Stimulated activated CD8-positive, alpha-beta memory T cell treated with anti-CD3 and anti-CD28 coated beads, Interleukin-12 subunit alpha, Interleukin-12 subunit beta, amount 100 ng/mL, for 24 hours (primary cell): ENCODE data around the gene ATP5F1D.

ENCODE experiments used
- DNase-seq: peaks from one replicate; pipeline ENCODE4 v3.0.0-alpha.2; 2020; ENCODE audit errors: extremely low read depth

Gene ATP5F1D

GRCh38 chr19:1220976-1221903 lies 20.3 kb upstream of the ATP5F1D start:
- DNase-seq: no peak

DNA sequence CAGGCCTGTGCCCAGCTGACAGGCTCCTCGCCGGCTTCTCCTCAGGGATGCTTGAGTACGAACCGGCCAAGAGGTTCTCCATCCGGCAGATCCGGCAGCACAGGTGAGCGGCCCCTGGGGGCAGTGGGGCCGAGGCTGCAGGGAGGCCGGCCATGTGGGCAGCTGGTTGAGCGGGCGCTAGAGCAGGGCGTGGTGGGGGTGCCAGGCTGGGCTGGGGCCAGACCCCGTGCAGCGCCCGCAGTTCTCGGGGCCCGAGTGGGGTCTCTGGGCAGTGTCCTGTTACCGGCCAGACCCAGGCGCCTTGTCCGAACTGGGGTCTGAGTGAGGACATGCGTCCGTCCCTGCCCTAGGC lies 19.7 kb upstream of the ATP5F1D start:
- no peak for DNase-seq

DNA sequence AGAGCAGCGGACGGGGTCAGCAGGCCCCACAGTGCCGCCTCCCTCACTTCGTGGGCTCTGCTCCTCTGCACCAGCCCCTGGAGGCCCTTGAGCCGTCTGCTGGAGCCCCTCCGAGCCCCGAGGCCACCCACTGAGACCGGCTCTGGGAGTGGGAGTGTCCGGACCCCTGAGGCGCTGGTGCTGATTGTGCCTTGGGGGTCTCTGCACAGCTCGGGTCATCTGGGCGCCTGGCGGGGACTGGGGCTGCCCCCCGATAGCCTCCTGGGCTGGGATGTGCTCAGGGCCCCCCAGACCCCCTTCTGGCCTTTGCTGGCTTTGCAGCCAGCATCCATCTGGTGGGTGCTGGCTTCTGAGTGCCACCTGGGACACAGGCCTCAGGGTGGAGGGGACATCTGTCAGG lies 19.2 kb upstream of the ATP5F1D start:
- no peak for DNase-seq

DNA sequence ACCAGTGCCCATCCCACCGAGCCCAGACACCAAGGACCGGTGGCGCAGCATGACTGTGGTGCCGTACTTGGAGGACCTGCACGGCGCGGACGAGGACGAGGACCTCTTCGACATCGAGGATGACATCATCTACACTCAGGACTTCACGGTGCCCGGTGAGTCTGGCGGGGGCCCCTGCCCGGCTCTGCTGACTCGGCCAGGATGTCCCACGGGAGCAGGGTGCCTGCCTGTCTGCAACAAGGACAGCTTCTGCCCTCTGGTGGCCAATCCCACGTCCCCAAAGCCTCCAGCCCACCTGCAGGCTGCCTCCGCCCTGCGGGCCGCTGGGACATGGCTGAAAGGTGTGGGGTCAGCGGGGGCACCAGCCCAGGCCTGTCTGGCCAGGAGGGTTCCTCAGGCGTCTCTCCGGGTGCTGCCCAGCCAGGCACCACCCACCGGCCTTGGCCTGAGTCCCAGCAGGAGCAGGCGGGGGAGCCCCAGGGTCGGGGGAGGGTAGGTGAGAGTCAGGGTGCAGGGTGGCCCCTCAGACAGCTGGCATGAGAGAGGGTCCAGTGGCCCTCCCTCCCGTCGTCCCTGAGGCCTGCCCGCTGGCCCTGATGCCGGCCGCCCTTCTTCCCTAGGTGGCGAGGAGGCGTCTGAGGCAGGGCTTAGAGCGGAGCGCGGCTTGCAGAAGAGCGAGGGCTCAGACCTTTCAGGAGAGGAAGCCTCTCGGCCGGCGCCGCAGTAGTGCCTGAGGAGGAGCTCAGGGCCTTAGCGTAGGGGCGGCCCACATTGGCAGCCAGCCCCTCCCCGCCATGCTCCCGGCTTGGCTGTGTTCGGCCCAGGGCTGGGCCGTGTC lies 18.3 kb upstream of the ATP5F1D start:
- DNase-seq: no peak

- no peak for DNase-seq
These were observed 17.3 kb upstream of the ATP5F1D start for GRCh38 chr19:1224047-1224825.

GRCh38 chr19:1224847-1225246 lies 16.7 kb upstream of the ATP5F1D start:
- no peak for DNase-seq

GRCh38 chr19:1225440-1226226 lies 15.9 kb upstream of the ATP5F1D start:
- no peak for DNase-seq

DNA sequence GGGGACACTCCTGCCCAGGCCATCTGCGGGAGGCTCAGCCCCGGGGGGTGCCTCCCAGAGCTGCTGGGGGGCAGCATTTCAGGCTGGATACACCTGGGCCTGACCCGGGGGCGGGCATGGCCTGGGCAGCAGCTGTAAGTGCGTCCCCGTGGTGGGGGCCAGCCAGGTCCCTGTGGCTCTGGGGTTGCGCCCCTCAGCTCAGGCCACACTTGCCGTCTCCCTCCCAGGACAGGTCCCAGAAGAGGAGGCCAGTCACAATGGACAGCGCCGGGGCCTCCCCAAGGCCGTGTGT lies 15.4 kb upstream of the ATP5F1D start:
- DNase-seq: no peak

DNA sequence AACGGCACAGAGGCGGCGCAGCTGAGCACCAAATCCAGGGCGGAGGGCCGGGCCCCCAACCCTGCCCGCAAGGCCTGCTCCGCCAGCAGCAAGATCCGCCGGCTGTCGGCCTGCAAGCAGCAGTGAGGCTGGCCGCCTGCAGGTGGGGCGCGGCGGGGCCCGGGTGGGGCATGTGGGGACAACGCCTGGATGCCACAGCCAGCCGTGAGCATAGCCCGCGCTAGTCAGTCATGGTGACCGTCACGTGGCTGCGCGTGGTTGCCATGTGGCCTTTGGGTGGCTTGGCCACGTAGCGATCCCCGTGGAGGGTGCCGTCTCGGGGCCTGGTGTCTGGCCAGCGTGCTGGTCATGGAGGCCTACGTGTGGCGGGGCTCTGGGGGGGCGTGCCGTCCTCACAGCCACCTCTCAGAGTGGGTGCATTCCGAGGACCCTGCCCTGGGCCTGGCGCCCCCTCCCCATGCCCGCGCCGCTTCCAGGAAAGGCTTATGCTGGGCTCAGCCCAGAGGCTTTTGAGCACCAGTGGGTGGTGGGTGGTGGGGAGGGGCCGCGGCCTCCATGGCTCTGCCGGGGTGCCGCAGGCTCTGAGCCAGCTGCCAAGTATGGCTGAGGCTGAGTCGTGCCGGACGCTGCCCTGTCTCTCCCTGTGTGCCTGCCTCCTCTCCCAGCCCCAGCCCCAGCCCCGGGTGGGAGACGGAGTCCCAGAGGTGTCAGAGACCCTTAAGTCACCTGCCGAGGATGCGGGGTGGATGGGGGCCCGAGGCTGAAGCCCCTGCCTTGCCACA lies 14.8 kb upstream of the ATP5F1D start:
- DNase-seq: no peak

- DNase-seq: no peak
These were observed 14.1 kb upstream of the ATP5F1D start for GRCh38 chr19:1227304-1228054.

GRCh38 chr19:1228161-1228957 lies 13.2 kb upstream of the ATP5F1D start:
- no peak for DNase-seq

DNA sequence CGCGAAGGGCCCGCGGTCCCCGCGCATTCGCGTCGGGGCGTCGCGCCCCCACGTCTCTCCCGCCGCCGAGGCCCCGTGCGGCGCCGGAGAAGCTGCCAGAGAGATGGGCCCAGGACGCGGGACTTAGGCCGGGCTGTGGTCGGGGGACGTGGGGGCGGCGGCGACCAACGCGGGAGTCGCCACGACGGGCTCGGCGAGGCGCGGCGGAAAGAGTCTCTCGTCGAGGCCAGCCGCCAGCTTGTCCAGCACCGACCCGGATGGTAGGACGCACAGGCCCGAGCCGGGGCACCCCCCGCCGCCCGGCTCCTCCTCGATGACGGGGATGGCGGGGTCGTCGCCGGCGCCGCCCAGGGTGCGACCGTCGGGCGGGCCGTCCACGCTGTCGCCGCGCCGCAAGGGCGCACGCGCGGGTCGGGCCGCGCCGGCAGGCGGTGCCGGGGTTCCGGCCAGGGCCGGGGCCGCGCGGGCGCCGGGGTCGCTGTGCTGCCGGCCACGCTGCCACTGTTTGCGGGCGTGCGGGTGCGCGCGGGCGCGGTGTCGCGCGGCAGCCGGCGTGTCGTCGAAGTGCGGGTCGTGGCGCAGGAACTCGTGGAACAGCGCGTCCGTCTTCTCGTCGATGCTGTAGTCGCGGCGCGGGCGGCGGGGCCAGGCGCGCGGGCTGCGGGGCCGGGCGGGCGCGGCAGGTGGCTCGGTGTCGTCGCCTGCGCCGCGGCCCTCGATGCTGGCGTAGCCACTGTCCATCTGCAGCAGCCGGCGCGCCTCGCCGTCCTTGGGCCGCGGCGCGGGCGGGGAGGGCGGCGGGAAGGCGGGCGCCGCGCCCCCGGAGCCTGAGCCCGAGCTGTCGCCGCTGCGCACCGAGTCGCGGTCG lies 12.3 kb upstream of the ATP5F1D start:
- no peak for DNase-seq

DNA sequence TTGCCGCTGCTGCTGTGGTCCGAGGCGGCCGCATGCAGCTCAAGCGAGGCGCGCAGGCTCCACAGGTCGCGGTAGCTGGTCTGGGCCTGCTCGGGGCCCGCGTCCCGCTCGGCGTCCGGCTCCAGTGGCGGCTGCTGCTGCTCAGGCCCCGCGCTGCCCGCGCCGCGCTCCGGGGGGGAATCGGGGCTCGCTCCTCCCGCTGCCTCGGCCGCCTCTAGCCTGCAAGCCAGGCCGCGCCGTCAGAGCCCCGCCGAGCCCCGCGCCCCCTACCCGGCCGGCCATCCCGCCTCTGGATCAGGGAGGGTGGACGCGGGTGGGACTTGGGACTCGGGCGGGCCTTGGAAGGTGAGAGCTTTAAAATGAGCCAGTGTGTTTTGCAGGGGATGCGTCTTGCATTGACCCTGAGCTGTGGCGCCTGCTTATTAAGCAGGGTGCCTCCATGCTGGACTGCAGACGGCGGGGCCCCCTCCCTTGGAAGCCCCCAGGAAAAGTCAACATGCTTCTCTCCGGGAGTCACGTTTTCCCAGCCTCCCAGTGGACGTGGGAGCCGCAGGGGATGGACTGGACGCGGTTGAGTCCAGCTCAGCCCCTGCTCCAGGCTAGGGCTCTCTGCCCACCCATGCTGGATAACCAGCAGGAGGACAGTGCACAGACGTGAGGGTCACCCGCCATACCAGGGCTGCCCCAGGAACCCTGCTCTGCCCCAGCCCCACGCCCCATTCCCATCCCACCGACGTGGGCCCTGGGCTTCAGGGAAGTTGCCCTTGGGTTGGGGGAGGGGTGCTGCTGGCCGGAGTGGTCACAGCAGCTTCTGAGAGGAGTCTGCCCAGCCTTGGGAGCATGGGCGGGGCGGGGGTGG lies 11.4 kb upstream of the ATP5F1D start:
- DNase-seq: no peak

GRCh38 chr19:1230783-1231489 lies 10.6 kb upstream of the ATP5F1D start:
- DNase-seq: no peak

GRCh38 chr19:1231729-1232637 lies 9.6 kb upstream of the ATP5F1D start:
- no peak for DNase-seq
